Mesendoderm (in vitro differentiated cells): ENCODE data around the gene TM2D1.

Source experiments
- DNase-seq: peaks from one replicate; pipeline ENCODE4 v3.0.0; 2013
- H2AK5ac ChIP-seq: 2 replicates; pipeline ENCODE4 v1.6.1; 2013; ENCODE audit warnings: low read length, inconsistent platforms
- H2BK120ac ChIP-seq: 2 replicates; pipeline ENCODE4 v1.6.1; 2013; ENCODE audit warnings: low read depth, mild to moderate bottlenecking, low read length, moderate library complexity, mixed read lengths
- H2BK15ac ChIP-seq: replicated peaks from 2 replicates; pipeline ENCODE4 v1.6.1; 2013; ENCODE audit warnings: low read depth, mild to moderate bottlenecking, moderate library complexity
- H2BK5ac ChIP-seq: 2 replicates; pipeline ENCODE4 v1.6.1; 2013; ENCODE audit warnings: low read length, inconsistent platforms
- H3K18ac ChIP-seq: 2 replicates; pipeline ENCODE4 v1.6.1; 2013; ENCODE audit warnings: mild to moderate bottlenecking, low read length, mixed read lengths
- H3K23ac ChIP-seq: one replicate; pipeline ENCODE4 v1.6.1; 2013; ENCODE audit warnings: low read length
- H3K27ac ChIP-seq: 2 replicates; pipeline ENCODE4 v1.5.1; 2013; ENCODE audit warnings: low read depth, mild to moderate bottlenecking, inconsistent platforms, low read length, moderate library complexity
- H3K27me3 ChIP-seq: 2 replicates; pipeline ENCODE4 v1.6.1; 2013; ENCODE audit warnings: low read length, control low read depth, mild to moderate bottlenecking, inconsistent platforms; ENCODE audit not compliant: insufficient read depth, poor library complexity
- H3K36me3 ChIP-seq: 2 replicates; pipeline ENCODE4 v1.6.1; 2013; ENCODE audit warnings: low read length, inconsistent platforms; ENCODE audit not compliant: control insufficient read depth, insufficient read depth
- H3K4ac ChIP-seq: one replicate; pipeline ENCODE4 v1.6.1; 2013; ENCODE audit warnings: low read depth, mild to moderate bottlenecking, low read length, moderate library complexity
- H3K4me1 ChIP-seq: 2 replicates; pipeline ENCODE4 v1.6.1; 2013; ENCODE audit warnings: low read depth, low read length, inconsistent platforms; ENCODE audit not compliant: control insufficient read depth
- H3K4me2 ChIP-seq: 2 replicates; pipeline ENCODE4 v1.6.1; 2013; ENCODE audit warnings: low read length
- H3K4me3 ChIP-seq: 2 replicates; pipeline ENCODE4 v1.5.1; 2013; ENCODE audit warnings: mild to moderate bottlenecking, low read length
- H3K56ac ChIP-seq: one replicate; pipeline ENCODE4 v1.6.1; 2013; ENCODE audit warnings: low read length
- H3K79me1 ChIP-seq: 2 replicates; pipeline ENCODE4 v1.6.1; 2013; ENCODE audit warnings: low read length, inconsistent platforms
- H3K79me2 ChIP-seq: 2 replicates; pipeline ENCODE4 v1.6.1; 2013; ENCODE audit warnings: mild to moderate bottlenecking, low read length; ENCODE audit not compliant: control insufficient read depth, insufficient read depth
- H3K9ac ChIP-seq: 2 replicates; pipeline ENCODE4 v1.6.1; 2013; ENCODE audit warnings: low read length, inconsistent platforms
- H4K5ac ChIP-seq: one replicate; pipeline ENCODE4 v1.6.1; 2013; ENCODE audit warnings: low read length
- H4K8ac ChIP-seq: one replicate; pipeline ENCODE4 v1.6.1; 2013; ENCODE audit warnings: low read depth, mild to moderate bottlenecking, control low read depth, low read length, moderate library complexity
- WGBS: extraction: QIAGEN DNeasy Blood & Tissue Kit; methylation state at CpG from one replicate; pipeline ENCODE4 v1.1.7; 2013; ENCODE audit warnings: low lambda C conversion rate, missing lambda C conversion rate; ENCODE audit not compliant: insufficient coverage; ENCODE audit errors: extremely low coverage; 5-methylcytosine and 5-hydroxymethylcytosine counted together

The TM2D1 gene

DNA sequence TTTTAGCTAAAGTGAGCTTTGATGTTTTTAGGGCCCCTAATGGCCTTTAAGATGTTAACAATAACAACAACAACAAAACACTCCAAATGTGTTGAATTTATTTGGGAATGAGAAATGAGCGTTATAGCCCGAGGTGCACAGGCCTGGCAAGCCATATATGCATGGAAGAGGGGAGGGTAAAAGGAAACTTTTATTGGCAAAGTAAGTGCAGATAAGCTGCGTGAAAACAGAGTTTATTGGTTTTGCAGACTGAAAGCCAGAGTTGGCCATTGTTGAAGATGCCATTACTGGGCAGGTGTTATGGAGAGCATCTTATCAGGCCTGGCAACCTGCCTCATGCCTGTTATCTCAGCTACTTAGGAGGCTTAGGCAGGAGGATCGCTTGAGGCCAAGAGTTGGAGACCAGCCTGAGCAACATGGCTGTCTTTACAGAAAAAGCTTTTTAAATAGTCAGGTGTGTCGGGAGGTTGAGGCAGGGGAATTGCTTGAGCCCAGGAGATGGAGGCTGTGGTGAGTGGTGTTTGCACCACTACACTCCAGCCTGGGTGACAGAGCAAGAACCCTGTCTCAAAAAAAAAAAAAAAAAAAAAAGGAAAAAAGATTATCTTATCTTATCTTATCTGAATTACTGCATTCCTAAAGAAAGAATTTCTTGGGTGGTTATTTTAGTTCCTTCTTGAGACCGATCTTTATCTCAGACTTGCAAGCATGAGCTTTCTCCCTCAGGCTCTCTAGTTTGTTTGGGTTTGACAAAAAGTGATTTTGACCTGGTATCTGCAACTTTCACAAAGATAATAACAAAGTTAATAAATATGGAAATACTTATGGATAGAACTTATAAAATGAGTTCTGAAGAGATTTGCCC, 19.0 kb upstream of the TM2D1 start:
- Histone ChIP-seq H3K56ac (peak overlapping the region; percentile 18), H2BK120ac (no peak overlapping the region), H3K4ac (no peak overlapping the region), H3K9ac (no peak overlapping the region), H3K36me3 (no peaks in the 10 kb centered on the region), H3K4me2 (no peak overlapping the region), H3K79me1 (peaks cover 1% of the 10 kb centered on the region), H3K23ac (no peak overlapping the region), H3K18ac (no peak overlapping the region), H3K4me1 (peaks cover 8% of the 10 kb centered on the region), H3K27ac (no peak overlapping the region), H4K8ac (no peak overlapping the region), H2BK5ac (no peak overlapping the region), H2BK15ac (no peak overlapping the region), H3K27me3 (no peaks in the 10 kb centered on the region), H3K79me2 (peaks cover 17% of the 10 kb centered on the region), H2AK5ac (no peak overlapping the region), H3K4me3 (no peak overlapping the region), H4K5ac (no peak overlapping the region)
- DNase-seq: peak; percentile 83
- WGBS: no CpG with 5 or more reads among the region's 6 CpGs

DNA sequence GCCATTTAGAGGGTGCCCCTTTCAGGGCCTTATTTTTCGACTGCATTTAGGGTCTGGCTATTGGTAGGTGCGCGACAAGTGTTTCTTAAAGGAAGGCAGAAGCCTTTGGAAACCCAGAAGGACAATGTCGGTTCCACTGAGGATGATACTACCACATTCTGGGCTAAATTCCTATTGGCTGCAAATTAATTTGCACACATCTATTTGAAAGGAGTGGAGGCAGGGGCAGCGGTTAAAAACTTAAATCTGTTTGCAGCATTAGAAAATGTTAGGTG, 18.4 kb upstream of the TM2D1 start:
- H3K4me1 ChIP-seq: peaks cover 8% of the 10 kb centered on the region
- no peak overlapping the region for H3K4ac ChIP-seq
- H2AK5ac ChIP-seq: no peak overlapping the region
- H3K27me3 ChIP-seq: no peaks in the 10 kb centered on the region
- no peak overlapping the region for H3K23ac ChIP-seq
- H3K36me3 ChIP-seq: no peaks in the 10 kb centered on the region
- H4K8ac ChIP-seq: no peak overlapping the region
- H3K79me2 ChIP-seq: peaks cover 13% of the 10 kb centered on the region
- no peak overlapping the region for H2BK15ac ChIP-seq
- H3K56ac ChIP-seq: peak overlapping the region; percentile 83
- H2BK120ac ChIP-seq: peak overlapping the region; percentile 48
- no peak overlapping the region for H4K5ac ChIP-seq
- DNase-seq: no peak
- peaks cover 1% of the 10 kb centered on the region for H3K79me1 ChIP-seq
- peak overlapping the region; percentile 97 for H3K18ac ChIP-seq
- no CpG with 5 or more reads among the region's 5 CpGs for WGBS
- no peak overlapping the region for H3K4me3 ChIP-seq
- H3K27ac ChIP-seq: peak overlapping the region; percentile 82
- peak overlapping the region; percentile 69 for H3K9ac ChIP-seq
- H2BK5ac ChIP-seq: no peak overlapping the region
- peak overlapping the region; percentile 12 for H3K4me2 ChIP-seq

GRCh38 chr1:61742620-61743430, 17.9 kb upstream of the TM2D1 start:
- Histone ChIP-seq H3K4ac (peak overlapping the region; percentile 75), H4K5ac (no peak overlapping the region), H4K8ac (no peak overlapping the region), H3K23ac (no peak overlapping the region), H2AK5ac (no peak overlapping the region), H3K79me2 (peaks cover 13% of the 10 kb centered on the region), H2BK120ac (peak overlapping the region; percentile 98), H2BK15ac (no peak overlapping the region), H3K36me3 (no peaks in the 10 kb centered on the region), H3K56ac (peak overlapping the region; percentile 84), H3K79me1 (peaks cover 1% of the 10 kb centered on the region), H3K9ac (peak overlapping the region; percentile 69), H3K27me3 (no peaks in the 10 kb centered on the region), H3K27ac (peak overlapping the region; percentile 82), H3K4me1 (peaks cover 8% of the 10 kb centered on the region), H2BK5ac (no peak overlapping the region), H3K4me2 (peak overlapping the region; percentile 12), H3K18ac (peak overlapping the region; percentile 97), H3K4me3 (peak overlapping the region; percentile 62)
- WGBS: no CpG with 5 or more reads among the region's 74 CpGs
- DNase-seq: peak; percentile 74

GRCh38 chr1:61741711-61742619, 17.0 kb upstream of the TM2D1 start, which contains the start of gene PATJ:
Gene PATJ, plus strand, starts transcription at chr1:61742480. Its CDS starts 20,413 bp downstream, at chr1:61762893.
- Histone ChIP-seq H3K23ac (no peak within 1 kb of the TSS), H3K4me2 (peak within 1 kb of the TSS; percentile 76), H4K5ac (no peak within 1 kb of the TSS), H2BK120ac (peak within 1 kb of the TSS; percentile 98), H2AK5ac (no peak within 1 kb of the TSS), H3K27ac (peak within 1 kb of the TSS; percentile 82), H2BK15ac (no peak within 1 kb of the TSS), H3K56ac (peak within 1 kb of the TSS; percentile 84), H3K4me1 (peaks cover 4% of the 10 kb centered on the region), H3K27me3 (no peaks in the 10 kb centered on the region), H3K4me3 (peak within 1 kb of the TSS; percentile 62), H3K9ac (peak within 1 kb of the TSS; percentile 71), H3K36me3 (no peaks in the 10 kb centered on the region), H3K18ac (peak within 1 kb of the TSS; percentile 97), H3K79me2 (peaks cover 6% of the 10 kb centered on the region), H3K4ac (peak within 1 kb of the TSS; percentile 75), H2BK5ac (no peak within 1 kb of the TSS), H4K8ac (no peak within 1 kb of the TSS), H3K79me1 (peaks cover 1% of the 10 kb centered on the region)
- DNase-seq: peak; percentile 82
- WGBS: no CpG with 5 or more reads among the region's 54 CpGs

- WGBS: no CpG with 5 or more reads among the region's 19 CpGs
- no peak overlapping the region for H3K4me3 ChIP-seq
- H3K27ac ChIP-seq: no peak overlapping the region
Measured at GRCh38 chr1:61740751-61741700, 16.1 kb upstream of the TM2D1 start.

More at GRCh38 chr1:61740751-61741700, 16.1 kb upstream of the TM2D1 start:
- Histone ChIP-seq H3K36me3 (no peaks in the 10 kb centered on the region), H3K27me3 (no peaks in the 10 kb centered on the region), H4K5ac (no peak overlapping the region), H3K9ac (no peak overlapping the region), H3K18ac (no peak overlapping the region), H3K79me1 (peaks cover 1% of the 10 kb centered on the region), H3K79me2 (peaks cover 6% of the 10 kb centered on the region), H4K8ac (no peak overlapping the region), H2AK5ac (no peak overlapping the region), H3K56ac (no peak overlapping the region), H3K23ac (no peak overlapping the region), H3K4ac (no peak overlapping the region), H2BK15ac (no peak overlapping the region), H3K4me2 (no peak overlapping the region), H3K4me1 (peaks cover 3% of the 10 kb centered on the region), H2BK120ac (no peak overlapping the region), H2BK5ac (no peak overlapping the region)
- DNase-seq: no peak
